SK-N-MC (cell line): Measurements from ENCODE around the gene FUS.
"Not testable (repeated sequence)": the region's sequence is repeated elsewhere in the genome, so short reads cannot be mapped to it uniquely, and the experiment has no call there.

Experiments used
- DNase-seq: peaks from one replicate; pipeline ENCODE4 v3.0.0-alpha.2; 2011; ENCODE audit warnings: low read depth, low spot score
- H3K27ac ChIP-seq: fragments of 200-600 bp; sonication (generic); 2 replicates; pipeline ENCODE4 v1.5.1; 2016; ENCODE audit warnings: mixed run types
- H3K36me3 ChIP-seq: fragments of 200-600 bp; sonication (generic); 2 replicates; pipeline ENCODE4 v1.6.1; 2017; ENCODE audit warnings: antibody characterized with exemption, low read length, mixed read lengths; ENCODE audit not compliant: insufficient read depth
- H3K4me3 ChIP-seq: fragments of 200-600 bp; sonication (generic); 2 replicates; pipeline ENCODE4 v1.5.1; 2016
- H3K9ac ChIP-seq: fragments of 200-600 bp; sonication (generic); 2 replicates; pipeline ENCODE4 v1.8.0; 2017; ENCODE audit warnings: mixed run types, mixed read lengths; ENCODE audit not compliant: insufficient read length
- H3K9me3 ChIP-seq: fragments of 200-600 bp; sonication (generic); 2 replicates; pipeline ENCODE4 v1.6.1; 2017; ENCODE audit warnings: low read depth, mild to moderate bottlenecking, antibody characterized with exemption, low read length, moderate library complexity, mixed read lengths
- EZH2 ChIP-seq: fragments of 200-600 bp; sonication (generic); IDR thresholded peaks from one replicate; pipeline ENCODE4 v1.6.1; 2017; ENCODE audit warnings: antibody characterized with exemption
- FOXP2 ChIP-seq: optimal IDR thresholded peaks from 2 replicates; pipeline ENCODE3; 2011; ENCODE audit warnings: mild to moderate bottlenecking, moderate library complexity; ENCODE audit not compliant: insufficient read depth; ENCODE audit errors: extremely low read length, control extremely low read depth
- POLR2AphosphoS5 ChIP-seq: IDR thresholded peaks from 2 replicates; pipeline ENCODE4 v1.6.1; 2012; ENCODE audit warnings: mild to moderate bottlenecking, low read depth, low read length, borderline replicate concordance

The FUS gene

DNA sequence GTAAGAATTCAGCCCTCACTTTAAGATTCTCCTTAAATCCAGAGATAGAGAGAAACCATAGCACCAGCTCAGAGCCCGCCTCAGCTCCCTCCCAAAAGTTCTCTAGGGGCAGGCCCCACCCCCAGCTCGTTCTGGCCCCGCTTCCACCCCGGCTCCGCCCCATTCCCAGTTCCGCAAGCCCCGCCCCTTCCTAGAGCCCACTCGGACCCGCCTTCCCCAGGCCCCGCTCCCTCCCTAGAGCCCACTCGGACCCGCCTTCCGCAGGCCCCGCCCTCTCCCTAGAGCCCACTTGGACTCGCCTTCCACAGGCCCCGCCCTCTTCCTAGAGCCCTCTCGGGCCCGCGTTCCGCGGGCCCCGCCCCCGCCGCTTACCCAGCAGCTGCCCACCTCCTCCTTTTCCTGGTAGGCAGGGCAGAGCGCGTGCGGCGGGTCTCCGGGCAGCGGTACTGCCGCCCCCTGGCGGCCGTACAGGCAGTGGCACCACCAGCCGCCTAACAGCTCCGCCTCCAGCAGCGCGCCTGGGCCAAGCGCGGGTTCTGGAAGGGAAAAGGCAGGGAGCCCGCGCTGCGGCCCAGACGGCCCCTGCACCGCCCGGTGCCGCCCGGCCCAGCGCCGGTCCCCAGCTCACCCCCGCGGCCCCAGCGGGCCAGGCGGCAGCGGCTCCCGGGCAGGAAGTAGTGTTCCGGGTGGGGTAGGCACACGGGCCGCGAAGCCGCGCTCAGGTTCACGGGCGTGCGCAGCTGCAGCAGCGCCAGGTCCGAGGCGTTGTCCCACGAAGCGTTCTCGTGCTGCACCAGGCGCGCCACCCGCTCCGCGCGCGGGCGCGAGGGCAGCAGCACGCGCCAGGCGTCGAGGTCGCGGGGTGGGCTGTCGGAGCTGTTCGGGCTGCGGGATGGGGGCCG, 37.6 kb upstream of the FUS start:
- Histone ChIP-seq H3K9me3 (no peaks in the 10 kb centered on the region), H3K27ac (peak overlapping the region; percentile 85), H3K9ac (peak overlapping the region; percentile 76), H3K36me3 (no peaks in the 10 kb centered on the region), H3K4me3 (peak overlapping the region; percentile 80)
- TF ChIP-seq EZH2 (no peak), POLR2AphosphoS5 (peak; percentile 72), FOXP2 (peak; percentile 46)
- DNase-seq: peak; percentile 90

- Histone ChIP-seq H3K27ac (no peak overlapping the region), H3K4me3 (peak overlapping the region; percentile 75; the same call in 1 of the 2 replicates), H3K36me3 (no peaks in the 10 kb centered on the region), H3K9me3 (no peaks in the 10 kb centered on the region), H3K9ac (peak overlapping the region; percentile 76)
- DNase-seq: no peak
- TF ChIP-seq EZH2 (no peak), POLR2AphosphoS5 (no peak), FOXP2 (no peak)
Measured at GRCh38 chr16:31143011-31143693, 36.8 kb upstream of the FUS start.

DNA sequence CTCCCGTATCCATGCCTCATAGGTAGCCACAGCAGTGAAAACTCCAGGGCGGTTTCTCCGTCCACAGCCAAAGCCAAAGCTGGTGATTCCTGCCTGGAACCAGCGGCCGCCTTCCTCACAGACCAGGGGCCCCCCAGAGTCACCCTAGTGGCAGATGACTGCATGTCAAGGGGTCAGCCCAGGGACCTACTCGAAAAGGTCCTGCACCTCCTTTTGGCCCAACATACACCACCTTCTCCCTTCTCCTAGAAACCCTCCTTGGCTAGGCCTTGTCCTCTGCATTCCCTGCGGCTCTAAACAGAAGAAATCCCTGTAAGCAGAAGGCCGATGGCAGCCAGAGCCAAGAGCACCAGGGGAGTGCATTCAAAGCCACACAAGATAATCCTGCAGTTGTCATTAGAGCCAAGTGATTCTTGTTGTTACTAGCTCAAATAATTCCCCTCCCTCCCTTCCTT, 36.2 kb upstream of the FUS start:
- no peak overlapping the region for H3K27ac ChIP-seq
- H3K9me3 ChIP-seq: no peaks in the 10 kb centered on the region
- no peak overlapping the region for H3K4me3 ChIP-seq
- DNase-seq: no peak
- no peak overlapping the region for H3K9ac ChIP-seq
- H3K36me3 ChIP-seq: no peaks in the 10 kb centered on the region
- TF ChIP-seq FOXP2: no peak
- TF ChIP-seq EZH2: no peak
- TF ChIP-seq POLR2AphosphoS5: no peak

- H3K27ac ChIP-seq, H3K9ac ChIP-seq, DNase-seq, H3K4me3 ChIP-seq, H3K36me3 ChIP-seq, H3K9me3 ChIP-seq: not testable (repeated sequence)
Measured at GRCh38 chr16:31144418-31144817, 35.5 kb upstream of the FUS start.

DNA sequence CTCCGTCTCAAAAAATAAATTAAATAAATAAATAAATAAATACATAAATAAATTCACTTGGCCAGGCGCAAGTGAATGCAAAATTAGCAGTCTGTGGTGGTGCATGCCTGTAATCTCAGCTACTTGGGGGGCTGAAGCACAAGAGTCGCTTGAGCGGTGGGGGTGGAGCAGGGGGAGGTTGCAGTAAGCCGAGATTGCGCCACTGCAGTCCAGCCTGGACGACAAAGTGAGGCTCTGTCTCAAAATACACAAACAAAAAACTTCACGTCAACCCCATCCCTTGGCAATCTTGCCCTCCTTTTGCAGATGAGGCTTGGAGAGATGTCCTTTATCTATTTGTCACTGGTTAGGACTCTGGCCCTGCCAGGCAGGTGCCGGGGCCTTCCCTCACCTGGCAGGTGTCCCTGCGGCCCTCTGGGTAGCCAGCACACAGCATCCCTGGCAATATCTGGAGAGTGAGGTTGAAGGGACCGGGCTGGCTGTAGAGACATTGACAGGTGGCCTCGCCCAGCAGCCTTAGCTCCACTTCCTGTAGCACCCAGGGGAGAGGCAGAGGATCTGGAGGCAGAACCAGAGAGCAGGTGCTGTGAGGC, 34.4 kb upstream of the FUS start:
- Histone ChIP-seq H3K4me3 (no peak overlapping the region), H3K9me3 (no peaks in the 10 kb centered on the region), H3K9ac (no peak overlapping the region), H3K27ac (no peak overlapping the region), H3K36me3 (no peaks in the 10 kb centered on the region)
- TF ChIP-seq EZH2 (no peak), POLR2AphosphoS5 (no peak), FOXP2 (no peak)
- no peak for DNase-seq

DNA sequence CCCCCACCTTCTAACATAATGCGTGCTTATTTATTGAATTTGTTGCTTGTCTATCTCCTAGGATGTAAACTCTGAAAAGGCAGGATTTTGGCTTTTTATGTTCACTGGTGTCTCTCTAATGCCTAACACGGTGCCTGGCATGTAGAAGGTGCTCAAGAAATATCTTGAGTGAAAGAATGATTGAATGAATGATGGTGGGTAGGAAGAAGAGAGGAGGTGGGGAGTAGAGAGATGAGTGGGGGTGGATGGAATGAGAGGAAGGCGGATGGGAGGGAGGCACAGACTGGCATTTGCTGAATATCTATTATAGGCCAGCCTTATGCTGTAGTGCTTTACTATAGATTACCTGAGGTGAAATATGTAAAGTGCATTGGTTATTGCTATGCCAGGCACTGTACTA, 32.4 kb upstream of the FUS start:
- TF ChIP-seq FOXP2 (no peak), POLR2AphosphoS5 (no peak), EZH2 (no peak)
- no peak overlapping the region for H3K27ac ChIP-seq
- H3K9ac ChIP-seq: no peak overlapping the region
- H3K9me3 ChIP-seq: no peaks in the 10 kb centered on the region
- no peaks in the 10 kb centered on the region for H3K36me3 ChIP-seq
- no peak overlapping the region for H3K4me3 ChIP-seq
- no peak for DNase-seq

- H3K9ac ChIP-seq: no peak overlapping the region
- DNase-seq: no peak
- H3K4me3 ChIP-seq: no peak overlapping the region
- TF ChIP-seq POLR2AphosphoS5: no peak
- TF ChIP-seq FOXP2: no peak
- TF ChIP-seq EZH2: no peak
- H3K9me3 ChIP-seq: no peaks in the 10 kb centered on the region
- H3K27ac ChIP-seq: no peak overlapping the region
- no peaks in the 10 kb centered on the region for H3K36me3 ChIP-seq
Measured at GRCh38 chr16:31148281-31148728, 31.6 kb upstream of the FUS start.

DNA sequence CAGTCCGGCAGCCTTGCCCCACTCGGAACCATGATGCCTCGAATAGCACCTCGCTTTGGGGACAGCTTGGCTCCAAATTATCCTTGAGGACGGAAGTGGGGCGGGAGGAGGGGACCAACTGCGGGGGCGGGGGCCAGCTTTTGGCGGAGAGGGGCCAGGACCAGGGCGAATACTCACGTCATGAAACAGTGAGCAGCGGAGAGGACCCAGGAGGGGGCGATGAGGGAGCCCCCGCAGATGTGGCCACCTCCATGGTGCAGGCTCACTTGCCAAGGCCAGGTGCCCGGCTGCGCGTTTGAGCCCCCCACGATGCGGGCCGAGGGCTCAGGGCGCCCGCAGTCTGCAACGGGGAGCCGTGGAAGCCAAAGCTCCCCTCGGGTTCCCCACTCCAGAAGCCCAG, 31.0 kb upstream of the FUS start:
- TF ChIP-seq FOXP2: no peak
- no peak for TF ChIP-seq POLR2AphosphoS5
- no peak for TF ChIP-seq EZH2
- H3K4me3 ChIP-seq: no peak overlapping the region
- H3K9ac ChIP-seq: no peak overlapping the region
- no peaks in the 10 kb centered on the region for H3K36me3 ChIP-seq
- no peak overlapping the region for H3K27ac ChIP-seq
- no peak for DNase-seq
- no peaks in the 10 kb centered on the region for H3K9me3 ChIP-seq

GRCh38 chr16:31149332-31149731, 30.6 kb upstream of the FUS start:
- no peak for DNase-seq
- TF ChIP-seq POLR2AphosphoS5 (no peak), FOXP2 (no peak), EZH2 (no peak)
- Histone ChIP-seq H3K9me3 (no peaks in the 10 kb centered on the region), H3K27ac (no peak overlapping the region), H3K4me3 (no peak overlapping the region), H3K9ac (no peak overlapping the region), H3K36me3 (no peaks in the 10 kb centered on the region)
